ENCODE measurements around the gene KBTBD7.

DNA sequence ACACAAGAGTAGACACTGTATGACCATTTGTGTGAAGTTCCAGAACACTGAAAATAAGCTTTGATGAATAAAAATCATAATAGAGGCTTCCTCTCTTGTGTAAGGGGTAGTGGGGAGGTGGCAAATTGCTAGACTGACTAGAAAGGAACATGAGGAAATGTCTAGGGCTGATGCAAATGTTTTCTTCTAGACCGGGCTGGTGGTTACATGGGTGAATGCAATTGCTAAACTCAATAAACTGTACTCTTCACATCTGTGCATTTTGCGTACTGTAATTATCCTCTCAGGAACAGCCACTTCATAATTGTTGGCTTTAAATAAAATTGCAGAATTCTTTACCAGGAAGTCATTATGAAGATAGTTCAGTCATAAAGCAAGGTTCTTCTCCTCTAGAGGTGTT, 5.2 kb upstream of the KBTBD7 start:
- no peak for TF ChIP-seq CTCF (IDR thresholded peaks at IDR 0.05; ENCODE audit: extremely low read depth in 1 of 2, insufficient read depth in 1 of 2, low read depth in 1 of 2, low read length in 2 of 2)
- no peak for TF ChIP-seq POLR2A (IDR thresholded peaks at IDR 0.05; ENCODE audit: low read depth, low read length)
- TF ChIP-seq POLR2AphosphoS5 (IDR thresholded peaks at IDR 0.05; ENCODE audit: insufficient read depth, low read depth, low read length) = no peak
- TF ChIP-seq EZH2 (IDR thresholded peaks at IDR 0.05; ENCODE audit: borderline replicate concordance, low read depth, low read length, severe bottlenecking) = no peak
- TF ChIP-seq, protein P1, sequence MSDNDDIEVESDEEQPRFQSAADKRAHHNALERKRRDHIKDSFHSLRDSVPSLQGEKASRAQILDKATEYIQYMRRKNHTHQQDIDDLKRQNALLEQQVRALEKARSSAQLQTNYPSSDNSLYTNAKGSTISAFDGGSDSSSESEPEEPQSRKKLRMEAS (IDR thresholded peaks at IDR 0.05; ENCODE audit: insufficient read depth, insufficient read length) = no peak
- TF ChIP-seq FOS (IDR thresholded peaks at IDR 0.05; ENCODE audit: borderline replicate concordance, insufficient read depth, low read length) = no peak
- no peak for TF ChIP-seq JUN (IDR thresholded peaks at IDR 0.05; ENCODE audit: borderline replicate concordance, insufficient read depth, insufficient read length, low read depth)
- no peak for TF ChIP-seq GATA2 (IDR thresholded peaks at IDR 0.05; ENCODE audit: insufficient read depth, insufficient read length, low read depth, low read length)
- no peak for TF ChIP-seq MYC (IDR thresholded peaks at IDR 0.05; ENCODE audit: low read depth, low read length)

Data from endothelial cell of umbilical vein (primary cell).